OCI-LY1 (cell line): Measurements from ENCODE around the gene C11orf98.
"Not testable (repeated sequence)": the region's sequence is repeated elsewhere in the genome, so short reads cannot be mapped to it uniquely, and the experiment has no call there.

ENCODE experiments used
- H2AFZ ChIP-seq: fragments of 200-600 bp; sonication (generic), shearing (Covaris generic); 2 replicates; pipeline ENCODE4 v1.6.0; 2014; ENCODE audit warnings: antibody characterized with exemption, mild to moderate bottlenecking, low read length
- H3F3A ChIP-seq: fragments of 200-600 bp; sonication (generic), shearing (Covaris generic); 2 replicates; pipeline ENCODE4 v1.6.0; 2014; ENCODE audit warnings: mild to moderate bottlenecking, antibody characterized with exemption, low read length, moderate library complexity; ENCODE audit not compliant: insufficient read depth
- H3K27ac ChIP-seq: fragments of 200-600 bp; sonication (generic); 2 replicates; pipeline ENCODE4 v1.5.1; 2014; ENCODE audit warnings: low read length, mixed run types, mild to moderate bottlenecking, low read depth; ENCODE audit not compliant: poor library complexity, severe bottlenecking
- H3K27me3 ChIP-seq: fragments of 200-600 bp; sonication (generic); 2 replicates; pipeline ENCODE4 v1.6.0; 2014; ENCODE audit warnings: antibody characterized with exemption, mild to moderate bottlenecking, low read length, moderate library complexity; ENCODE audit not compliant: insufficient read depth
- H3K36me3 ChIP-seq: fragments of 200-600 bp; sonication (generic); 2 replicates; pipeline ENCODE4 v1.6.1; 2014; ENCODE audit warnings: mild to moderate bottlenecking, antibody characterized with exemption, low read length, moderate library complexity, mixed read lengths; ENCODE audit not compliant: insufficient read depth
- H3K4me1 ChIP-seq: fragments of 200-600 bp; sonication (generic); 2 replicates; pipeline ENCODE4 v1.5.1; 2014; ENCODE audit warnings: mild to moderate bottlenecking, low read length, moderate library complexity; ENCODE audit not compliant: insufficient read depth, severe bottlenecking
- H3K4me2 ChIP-seq: fragments of 200-600 bp; sonication (generic), shearing (Covaris generic); 2 replicates; pipeline ENCODE4 v1.6.1; 2014; ENCODE audit warnings: low read length
- H3K4me3 ChIP-seq: fragments of 200-600 bp; sonication (generic); 2 replicates; pipeline ENCODE4 v1.5.1; 2014; ENCODE audit warnings: low read length, low read depth, mild to moderate bottlenecking, mixed read lengths; ENCODE audit not compliant: poor library complexity, severe bottlenecking
- H3K79me2 ChIP-seq: fragments of 200-600 bp; shearing (Covaris generic); 2 replicates; pipeline ENCODE4 v1.6.1; 2016; ENCODE audit warnings: mixed run types, low read length, mixed read lengths; ENCODE audit not compliant: insufficient read depth
- H3K9ac ChIP-seq: fragments of 200-600 bp; sonication (generic), shearing (Covaris generic); 2 replicates; pipeline ENCODE4 v1.6.1; 2014; ENCODE audit warnings: mild to moderate bottlenecking, low read length, mixed read lengths
- H3K9me2 ChIP-seq: fragments of 200-600 bp; sonication (generic), shearing (Covaris generic); 2 replicates; pipeline ENCODE4 v1.6.1; 2014; ENCODE audit warnings: low read depth, mild to moderate bottlenecking, low read length, mixed read lengths
- H3K9me3 ChIP-seq: fragments of 200-600 bp; shearing (Covaris generic); 2 replicates; pipeline ENCODE4 v1.6.1; 2014; ENCODE audit warnings: low read length, mixed read lengths
- H4K20me1 ChIP-seq: fragments of 200-600 bp; sonication (generic), shearing (Covaris generic); 2 replicates; pipeline ENCODE4 v1.6.0; 2016; ENCODE audit warnings: mild to moderate bottlenecking, low read length; ENCODE audit not compliant: insufficient read depth
- EZH2 ChIP-seq: fragments of 200-600 bp; sonication (generic), shearing (Covaris generic); IDR thresholded peaks from 2 replicates; pipeline ENCODE4 v1.8.0; 2017; ENCODE audit warnings: borderline replicate concordance, mixed run types, mild to moderate bottlenecking, antibody characterized with exemption, low read length, moderate library complexity, mixed read lengths
- TF ChIP-seq, protein P1 (sequence below): fragments of 200-600 bp; sonication (generic), shearing (Covaris generic); IDR thresholded peaks from 2 replicates; pipeline ENCODE4 v1.5.1; 2017; ENCODE audit warnings: mild to moderate bottlenecking, antibody characterized with exemption, low read length, moderate library complexity, mixed read lengths

The C11orf98 gene

DNA sequence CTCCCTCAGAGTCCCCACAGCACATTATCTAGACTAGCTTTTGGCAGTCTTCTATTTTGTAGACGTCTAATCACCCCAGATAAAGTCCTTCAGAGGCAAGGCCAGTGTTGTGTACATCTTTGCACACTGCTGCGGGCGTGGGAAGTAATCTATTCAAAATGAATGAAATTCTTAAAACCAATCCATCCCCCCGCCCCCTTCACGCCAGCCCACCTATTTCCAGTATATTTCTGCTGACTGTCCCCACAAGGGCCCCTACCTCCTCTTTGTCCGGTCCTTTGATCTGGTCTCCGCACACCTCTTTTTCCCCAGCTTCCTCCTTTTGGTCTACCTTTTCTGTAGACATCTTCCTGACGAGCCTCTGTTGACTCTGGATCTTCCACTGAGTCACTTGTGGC lies 41.8 kb upstream of the C11orf98 start:
- no peaks in the 10 kb centered on the region for H3K79me2 ChIP-seq
- peaks cover 49% of the 10 kb centered on the region for H3K4me1 ChIP-seq
- H3K4me2 ChIP-seq, result peak overlapping the region; percentile 90
- H3K4me3 ChIP-seq, result peak overlapping the region; percentile 71
- H3K9me3 ChIP-seq, result no peaks in the 10 kb centered on the region
- H4K20me1 ChIP-seq, result no peaks in the 10 kb centered on the region
- TF ChIP-seq, protein P1, sequence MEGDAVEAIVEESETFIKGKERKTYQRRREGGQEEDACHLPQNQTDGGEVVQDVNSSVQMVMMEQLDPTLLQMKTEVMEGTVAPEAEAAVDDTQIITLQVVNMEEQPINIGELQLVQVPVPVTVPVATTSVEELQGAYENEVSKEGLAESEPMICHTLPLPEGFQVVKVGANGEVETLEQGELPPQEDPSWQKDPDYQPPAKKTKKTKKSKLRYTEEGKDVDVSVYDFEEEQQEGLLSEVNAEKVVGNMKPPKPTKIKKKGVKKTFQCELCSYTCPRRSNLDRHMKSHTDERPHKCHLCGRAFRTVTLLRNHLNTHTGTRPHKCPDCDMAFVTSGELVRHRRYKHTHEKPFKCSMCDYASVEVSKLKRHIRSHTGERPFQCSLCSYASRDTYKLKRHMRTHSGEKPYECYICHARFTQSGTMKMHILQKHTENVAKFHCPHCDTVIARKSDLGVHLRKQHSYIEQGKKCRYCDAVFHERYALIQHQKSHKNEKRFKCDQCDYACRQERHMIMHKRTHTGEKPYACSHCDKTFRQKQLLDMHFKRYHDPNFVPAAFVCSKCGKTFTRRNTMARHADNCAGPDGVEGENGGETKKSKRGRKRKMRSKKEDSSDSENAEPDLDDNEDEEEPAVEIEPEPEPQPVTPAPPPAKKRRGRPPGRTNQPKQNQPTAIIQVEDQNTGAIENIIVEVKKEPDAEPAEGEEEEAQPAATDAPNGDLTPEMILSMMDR, result no peak
- no peak for TF ChIP-seq EZH2
- H3K9ac ChIP-seq, result peak overlapping the region; percentile 66
- peak overlapping the region; percentile 92 for H3K27ac ChIP-seq
- peaks cover 7% of the 10 kb centered on the region; the same call in 1 of the 2 replicates for H3F3A ChIP-seq
- H3K36me3 ChIP-seq, result peaks cover 44% of the 10 kb centered on the region
- H3K27me3 ChIP-seq, result no peaks in the 10 kb centered on the region
- H3K9me2 ChIP-seq, result no peaks in the 10 kb centered on the region
- H2AFZ ChIP-seq, result no peak overlapping the region

DNA sequence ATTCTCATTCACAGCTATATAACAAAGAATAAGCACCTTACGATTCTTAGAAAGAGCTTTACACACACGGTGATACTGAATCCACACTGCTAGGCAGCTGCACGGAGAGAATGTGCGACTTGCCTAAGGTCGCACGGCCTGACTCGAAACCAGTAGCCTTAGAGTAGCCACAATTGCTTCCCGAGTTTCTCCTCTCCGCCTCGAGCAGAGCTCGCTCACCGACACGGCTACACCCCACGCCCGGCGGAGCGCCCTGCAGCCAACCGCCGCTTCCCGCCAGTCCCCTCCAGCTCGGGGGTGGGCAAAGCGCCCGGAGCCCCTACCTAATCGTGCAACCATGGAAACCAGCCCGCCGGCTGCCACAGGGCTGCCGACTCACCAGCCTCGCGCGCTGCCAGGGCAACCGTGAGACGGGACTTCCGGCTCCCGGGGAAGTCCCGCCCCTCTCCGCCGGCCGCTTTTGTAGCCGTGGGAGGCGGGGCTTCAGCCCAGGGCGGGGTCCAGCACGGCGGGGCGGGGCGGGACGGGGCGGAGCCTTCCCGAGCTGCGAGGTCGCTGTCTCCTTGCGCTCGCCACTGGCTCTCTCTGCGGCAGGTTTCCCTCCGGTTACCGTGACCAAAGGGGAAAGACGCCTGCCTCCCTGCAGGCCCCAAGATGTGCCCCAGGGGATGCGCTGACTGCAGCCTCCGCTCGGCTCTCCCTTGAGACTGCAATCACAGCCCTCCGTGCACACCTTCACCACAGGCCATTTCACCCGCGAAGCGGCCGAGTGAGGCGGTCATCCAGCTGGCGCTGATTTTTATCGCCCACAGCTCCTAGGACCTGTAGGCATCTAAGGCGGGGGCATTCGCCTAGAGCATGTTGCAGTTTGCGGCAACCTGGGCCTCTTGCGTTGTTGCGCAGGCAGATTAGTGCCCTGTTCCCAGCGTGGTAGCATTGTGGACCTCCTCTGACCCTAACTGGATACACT lies 41.2 kb upstream of the C11orf98 start:
- H3K36me3 ChIP-seq, result peaks cover 45% of the 10 kb centered on the region
- no peaks in the 10 kb centered on the region for H4K20me1 ChIP-seq
- peaks cover 49% of the 10 kb centered on the region for H3K4me1 ChIP-seq
- H3K9me2 ChIP-seq, result no peaks in the 10 kb centered on the region
- H3F3A ChIP-seq, result peaks cover 7% of the 10 kb centered on the region; the same call in 1 of the 2 replicates
- H3K79me2 ChIP-seq, result no peaks in the 10 kb centered on the region
- H3K9me3 ChIP-seq, result no peaks in the 10 kb centered on the region
- peak overlapping the region; percentile 92 for H3K27ac ChIP-seq
- H3K27me3 ChIP-seq, result no peaks in the 10 kb centered on the region
- TF ChIP-seq EZH2, result no peak
- TF ChIP-seq, protein P1, result no peak
- H3K9ac ChIP-seq, result peak overlapping the region; percentile 77
- no peak overlapping the region for H2AFZ ChIP-seq
- H3K4me2 ChIP-seq, result peak overlapping the region; percentile 90
- peak overlapping the region; percentile 71 for H3K4me3 ChIP-seq

DNA sequence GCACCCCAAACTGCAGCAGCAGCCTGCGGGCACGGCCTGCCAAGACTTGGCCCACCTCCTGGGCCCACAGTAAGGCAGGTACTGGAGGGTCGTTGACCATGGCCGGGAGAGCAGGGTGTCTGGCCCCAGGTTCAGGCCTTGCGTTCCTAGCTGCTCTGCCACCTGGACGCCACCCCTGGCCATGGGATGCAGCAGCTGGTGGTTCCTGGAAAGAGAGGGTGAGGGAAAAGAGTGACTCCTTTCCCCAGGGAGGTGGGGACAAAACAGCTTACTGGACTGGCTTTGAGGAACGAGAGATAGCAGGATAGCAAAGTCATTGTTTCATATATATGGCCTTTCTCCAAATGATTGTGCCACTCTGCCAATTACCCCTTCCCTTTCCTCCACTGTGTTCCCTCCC lies 40.4 kb upstream of the C11orf98 start:
- no peak overlapping the region for H2AFZ ChIP-seq
- H3F3A ChIP-seq, result 0 out of 2 replicates have a peak, but pooled peaks cover 7% of the 10 kb centered on the region
- H3K36me3 ChIP-seq, result peaks cover 47% of the 10 kb centered on the region
- H3K9ac ChIP-seq, result peak overlapping the region; percentile 77
- no peaks in the 10 kb centered on the region for H3K79me2 ChIP-seq
- H3K27me3 ChIP-seq, result no peaks in the 10 kb centered on the region
- no peaks in the 10 kb centered on the region for H3K9me2 ChIP-seq
- H3K4me3 ChIP-seq, result peak overlapping the region; percentile 71
- no peak for TF ChIP-seq EZH2
- TF ChIP-seq, protein P1, result no peak
- H3K9me3 ChIP-seq, result no peaks in the 10 kb centered on the region
- no peaks in the 10 kb centered on the region for H4K20me1 ChIP-seq
- peak overlapping the region; percentile 47 for H3K27ac ChIP-seq
- H3K4me2 ChIP-seq, result peak overlapping the region; percentile 90
- H3K4me1 ChIP-seq, result peaks cover 48% of the 10 kb centered on the region

- peaks cover 52% of the 10 kb centered on the region for H3K36me3 ChIP-seq
- not testable (repeated sequence) for H4K20me1 ChIP-seq, H3K27ac ChIP-seq, H3K27me3 ChIP-seq, H3F3A ChIP-seq, H2AFZ ChIP-seq, H3K79me2 ChIP-seq, H3K4me2 ChIP-seq, H3K9ac ChIP-seq, H3K4me3 ChIP-seq, H3K9me2 ChIP-seq, H3K9me3 ChIP-seq
- H3K4me1 ChIP-seq, result peaks cover 34% of the 10 kb centered on the region
Measured at GRCh38 chr11:62703921-62704320, 38.9 kb upstream of the C11orf98 start.
